Naive thymus-derived CD4-positive, alpha-beta T cell (primary cell): ENCODE results near the gene PDE3A. TPM values are rescaled to one million over a fixed set of nuclear protein-coding genes. Genes with fewer than 3 reads are reported as not detected.

ENCODE experiments used
- ATAC-seq: fragments of 150-1000 bp; cut with Tn5 transposase; 2 replicates; pipeline ENCODE4 v1.10.0; 2021; ENCODE audit warnings: mild to moderate bottlenecking, moderate library complexity
- CTCF ChIA-PET: fragments of 350-600 bp; sonication (Branson Sonifier 250); formaldehyde crosslinking; loops from one replicate; lab custom pipeline; 2021; ENCODE audit warnings: antibody characterized with exemption; lab: Charles Lee
- POLR2A ChIA-PET: fragments of 350-600 bp; sonication (Branson Sonifier 250); formaldehyde crosslinking; loops from one replicate; lab custom pipeline; 2021; ENCODE audit warnings: antibody characterized with exemption, inconsistent platforms; lab: Charles Lee
- DNase-seq, 9 donors: peaks; one replicate each; pipeline versions ENCODE4 v3.0.0 to v3.0.0-alpha.2; 2020 to 2022; ENCODE audit warnings: mixed read lengths in 1 of 9
- H3K27ac ChIP-seq: one replicate; pipeline ENCODE4 v1.7.0; 2013; ENCODE audit warnings: mild to moderate bottlenecking, low read depth, low read length, moderate library complexity
- H3K27me3 ChIP-seq, 2 donors: one replicate each; pipeline ENCODE4 v1.7.0; 2013; ENCODE audit warnings: low read length in 2 of 2, mild to moderate bottlenecking in 2 of 2, moderate library complexity in 2 of 2; ENCODE audit not compliant: control insufficient read depth in 2 of 2, insufficient read depth in 2 of 2
- H3K36me3 ChIP-seq, 3 experiments: 1 replicate in 2 of 3; 2 replicates in 1 of 3; pipeline ENCODE4 v1.7.0; 2013; ENCODE audit warnings: low read length in 3 of 3, mild to moderate bottlenecking in 3 of 3, moderate library complexity in 1 of 3; ENCODE audit not compliant: insufficient read depth in 3 of 3, control insufficient read depth in 2 of 3
- H3K4me1 ChIP-seq, 2 donors: one replicate each; pipeline ENCODE4 v1.7.0; 2013; ENCODE audit warnings: low read length in 2 of 2, mild to moderate bottlenecking in 2 of 2, moderate library complexity in 1 of 2; ENCODE audit not compliant: control insufficient read depth in 2 of 2, insufficient read depth in 2 of 2
- H3K4me3 ChIP-seq: 2 replicates; pipeline ENCODE4 v1.7.0; 2013; ENCODE audit warnings: mild to moderate bottlenecking, low read length
- H3K9me3 ChIP-seq, 3 experiments: 1 replicate in 2 of 3; 2 replicates in 1 of 3; pipeline ENCODE4 v1.7.0; 2013; ENCODE audit warnings: low read length in 3 of 3; ENCODE audit not compliant: control insufficient read depth in 2 of 3
- H3K27ac Mint-ChIP-seq, 9 donors: one replicate each; pipeline ENCODE4 v1.8.0; 2020 to 2022; ENCODE audit warnings: mixed read lengths in 9 of 9, mild to moderate bottlenecking in 8 of 9, moderate library complexity in 5 of 9, inconsistent platforms in 2 of 9
- H3K27me3 Mint-ChIP-seq, 5 donors: one replicate each; pipeline ENCODE4 v1.8.0; 2021 to 2022; ENCODE audit warnings: mixed read lengths in 5 of 5, mild to moderate bottlenecking in 1 of 5
- H3K36me3 Mint-ChIP-seq, 5 donors: one replicate each; pipeline ENCODE4 v1.8.0; 2020 to 2022; ENCODE audit warnings: mixed read lengths in 5 of 5, mild to moderate bottlenecking in 3 of 5, inconsistent platforms in 1 of 5
- H3K4me1 Mint-ChIP-seq, 7 donors: one replicate each; pipeline ENCODE4 v1.8.0; 2020 to 2022; ENCODE audit warnings: mixed read lengths in 7 of 7, mild to moderate bottlenecking in 3 of 7, inconsistent platforms in 1 of 7
- H3K4me3 Mint-ChIP-seq, 10 donors: one replicate each; pipeline ENCODE4 v1.8.0; 2020 to 2022; ENCODE audit warnings: mild to moderate bottlenecking in 10 of 10, mixed read lengths in 10 of 10, moderate library complexity in 6 of 10, inconsistent platforms in 2 of 10
- H3K9me3 Mint-ChIP-seq, 11 donors: one replicate each; pipeline ENCODE4 v1.8.0; 2020 to 2022; ENCODE audit warnings: mixed read lengths in 11 of 11, mild to moderate bottlenecking in 4 of 11, inconsistent platforms in 1 of 11, moderate library complexity in 1 of 11
- intact Hi-C, 2 donors: fragments of 100-400 bp; cut with micrococcal nuclease; formaldehyde crosslinking; loops; one replicate each; pipeline ENCODE4 v1.15.1; 2023
- polyA plus RNA-seq, 2 donors: library from polyadenylated mRNA; unstranded; fragments of 300-500 nt; fragmentation: Illumina TruSeq; gene quantifications; one replicate each; pipeline ENCODE4 v1.2.3, GENCODE V29; 2021
- total RNA-seq, 6 experiments: library from RNA in 5 of 6; stranded (reverse) in 5 of 6; gene quantifications; 1 replicate in 5 of 6; 2 replicates in 1 of 6; pipeline ENCODE4 v1.2.3 and lab custom pipeline; 2021 to 2026

PDE3A gene
- total and polyA plus RNA-seq, 7 experiments from 2014 or later = 0.42 TPM; not detected in 6

DNA sequence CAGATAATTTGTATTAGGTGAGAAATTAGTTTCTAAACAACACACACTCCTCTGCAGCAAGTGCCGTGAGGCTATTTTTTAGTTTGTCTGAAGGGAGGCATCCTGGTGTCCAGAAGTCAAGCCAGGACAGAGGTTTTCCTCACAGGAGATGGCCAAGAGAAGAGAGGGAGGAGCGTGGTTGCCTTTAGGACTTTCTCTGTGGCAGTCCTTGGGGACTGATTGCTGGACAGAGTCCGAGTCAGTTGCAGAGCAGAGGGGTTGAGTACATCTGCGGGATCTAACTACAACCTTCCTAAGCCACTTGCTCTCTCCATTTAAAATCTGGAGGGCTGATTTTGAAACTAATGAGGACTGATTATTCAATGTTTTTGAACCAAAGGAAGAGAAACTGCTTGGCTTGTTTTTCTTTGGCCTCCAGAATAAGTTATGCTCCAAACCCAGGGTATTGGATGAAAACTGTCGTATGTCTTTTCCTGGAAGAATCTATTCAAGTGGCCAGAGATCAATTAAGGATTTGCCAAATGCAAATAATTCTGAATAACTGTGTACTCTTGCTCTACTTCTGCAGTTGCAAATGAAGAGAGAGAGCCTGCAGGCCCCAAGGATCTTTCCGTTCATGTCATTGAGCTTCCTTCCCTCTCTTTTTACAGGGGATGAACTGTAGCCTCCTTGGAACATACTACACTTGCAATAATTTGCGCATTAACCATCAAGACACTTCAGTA lies 328.0 kb downstream of the PDE3A start:
- no peak for ATAC-seq
- no peaks in the 10 kb centered on the region for H3K36me3 Mint-ChIP-seq
- no peak overlapping the region for H3K27ac Mint-ChIP-seq
- no peaks in the 10 kb centered on the region for H3K4me1 ChIP-seq
- no peak for DNase-seq
- intact Hi-C loops = no loop called here
- H3K9me3 ChIP-seq = no peaks in the 10 kb centered on the region
- no peaks in the 10 kb centered on the region for H3K27me3 ChIP-seq
- no peaks in the 10 kb centered on the region for H3K27me3 Mint-ChIP-seq
- H3K4me3 Mint-ChIP-seq = no peak overlapping the region
- H3K9me3 Mint-ChIP-seq = peaks cover 0 to 7% (median 0%) of the 10 kb centered on the region in 11 donors
- peaks cover 0 to 1% (median 0%) of the 10 kb centered on the region in 7 donors for H3K4me1 Mint-ChIP-seq
- no peak overlapping the region for H3K4me3 ChIP-seq
- H3K27ac ChIP-seq = no peak overlapping the region
- CTCF ChIA-PET = no interaction called here
- POLR2A ChIA-PET = no interaction called here
- no peaks in the 10 kb centered on the region for H3K36me3 ChIP-seq

DNA sequence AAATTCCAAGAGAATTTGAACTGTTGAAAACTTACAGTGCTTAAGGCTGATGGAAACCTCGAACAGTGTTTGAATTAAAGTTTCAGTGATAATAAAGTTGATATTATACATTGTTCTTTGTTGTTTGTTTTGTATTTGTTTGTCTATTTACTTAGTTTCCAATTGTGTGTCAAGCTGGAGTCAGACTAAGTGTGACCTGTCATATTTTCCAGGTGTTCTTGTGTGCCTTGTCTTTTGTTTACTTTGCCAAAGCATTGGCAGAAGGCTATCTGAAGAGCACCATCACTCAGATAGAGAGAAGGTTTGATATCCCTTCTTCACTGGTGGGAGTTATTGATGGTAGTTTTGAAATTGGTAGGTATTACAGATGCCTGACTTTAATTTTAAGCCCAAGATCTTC lies 332.8 kb downstream of the PDE3A start:
- Mint-ChIP-seq H3K9me3 (peaks cover 0 to 5% (median 0%) of the 10 kb centered on the region in 11 donors), H3K27me3 (no peaks in the 10 kb centered on the region), H3K4me1 (no peaks in the 10 kb centered on the region), H3K4me3 (no peak overlapping the region), H3K36me3 (no peaks in the 10 kb centered on the region), H3K27ac (no peak overlapping the region)
- POLR2A ChIA-PET = no interaction called here
- CTCF ChIA-PET = no interaction called here
- no peak for DNase-seq
- intact Hi-C loops = no loop called here
- ATAC-seq = no peak
- H3K36me3 ChIP-seq = no peaks in the 10 kb centered on the region
- no peak overlapping the region for H3K27ac ChIP-seq
- no peaks in the 10 kb centered on the region for H3K4me1 ChIP-seq
- no peak overlapping the region for H3K4me3 ChIP-seq
- no peaks in the 10 kb centered on the region for H3K27me3 ChIP-seq
- H3K9me3 ChIP-seq = no peaks in the 10 kb centered on the region

GRCh38 chr12:20704860-20705259 lies 336.5 kb downstream of the PDE3A start:
- DNase-seq (no peak), ATAC-seq (no peak)
- no peak overlapping the region for H3K4me3 Mint-ChIP-seq
- no peaks in the 10 kb centered on the region for H3K4me1 Mint-ChIP-seq
- Histone ChIP-seq H3K27me3 (no peaks in the 10 kb centered on the region), H3K4me3 (no peak overlapping the region), H3K27ac (no peak overlapping the region), H3K9me3 (no peaks in the 10 kb centered on the region), H3K4me1 (no peaks in the 10 kb centered on the region), H3K36me3 (no peaks in the 10 kb centered on the region)
- no peaks in the 10 kb centered on the region for H3K36me3 Mint-ChIP-seq
- intact Hi-C loops = no loop called here
- no peaks in the 10 kb centered on the region for H3K27me3 Mint-ChIP-seq
- H3K9me3 Mint-ChIP-seq = peaks cover 0 to 5% (median 0%) of the 10 kb centered on the region in 11 donors
- ChIA-PET POLR2A (no interaction called here), CTCF (no interaction called here)
- H3K27ac Mint-ChIP-seq = no peak overlapping the region

DNA sequence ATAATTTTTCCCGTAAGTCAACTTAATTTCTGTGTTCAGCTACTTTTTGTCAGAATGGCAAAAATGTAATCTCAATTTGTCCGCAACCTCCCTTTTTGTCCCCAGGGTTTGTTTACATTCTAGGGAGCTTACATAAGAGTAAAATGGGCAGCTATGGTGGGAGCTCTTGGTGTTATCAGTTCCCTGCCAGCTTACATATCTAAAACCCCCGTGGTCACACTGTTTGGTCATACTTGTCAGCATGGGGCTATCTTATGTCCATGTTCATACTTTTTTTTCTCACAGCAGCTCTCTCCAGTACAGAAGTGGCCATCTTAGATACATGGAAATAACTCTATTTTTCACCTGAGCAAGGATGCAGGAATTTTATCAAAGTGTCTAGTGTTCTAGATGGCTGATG lies 343.5 kb downstream of the PDE3A start:
- Histone ChIP-seq H3K9me3 (no peaks in the 10 kb centered on the region), H3K4me1 (no peaks in the 10 kb centered on the region), H3K27ac (no peak overlapping the region), H3K27me3 (no peaks in the 10 kb centered on the region), H3K4me3 (no peak overlapping the region), H3K36me3 (no peaks in the 10 kb centered on the region)
- ChIA-PET POLR2A (no interaction called here), CTCF (no interaction called here)
- H3K9me3 Mint-ChIP-seq = peaks cover 0 to 6% (median 0%) of the 10 kb centered on the region in 11 donors
- H3K27ac Mint-ChIP-seq = no peak overlapping the region
- intact Hi-C loops = no loop called here
- ATAC-seq = no peak
- H3K4me1 Mint-ChIP-seq = no peaks in the 10 kb centered on the region
- no peaks in the 10 kb centered on the region for H3K27me3 Mint-ChIP-seq
- H3K4me3 Mint-ChIP-seq = no peak overlapping the region
- no peaks in the 10 kb centered on the region for H3K36me3 Mint-ChIP-seq
- DNase-seq = no peak

DNA sequence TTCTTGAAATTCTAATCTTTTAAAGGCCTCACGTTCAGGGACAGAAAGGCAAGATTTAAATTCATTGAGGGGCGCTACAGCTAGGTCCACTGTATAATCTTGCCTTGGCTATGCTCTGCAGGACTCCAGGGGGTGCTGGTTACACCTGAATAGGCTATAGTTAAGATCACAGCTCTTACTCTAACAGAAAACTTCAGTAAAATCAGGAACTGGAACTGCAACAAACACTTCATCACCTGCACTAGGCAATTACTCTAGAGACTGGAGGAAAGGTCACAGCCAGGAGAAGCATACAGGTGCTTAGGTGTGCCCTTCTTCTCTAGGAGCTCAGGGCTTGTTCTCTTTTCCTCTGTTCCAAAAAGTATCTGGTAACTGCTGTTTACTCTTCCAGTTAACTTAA lies 347.7 kb downstream of the PDE3A start:
- Histone ChIP-seq H3K4me3 (no peak overlapping the region), H3K36me3 (no peaks in the 10 kb centered on the region), H3K4me1 (no peaks in the 10 kb centered on the region), H3K27me3 (no peaks in the 10 kb centered on the region), H3K9me3 (no peaks in the 10 kb centered on the region), H3K27ac (no peak overlapping the region)
- DNase-seq (no peak), ATAC-seq (no peak)
- POLR2A ChIA-PET = no interaction called here
- intact Hi-C loops = no loop called here
- Mint-ChIP-seq H3K4me1 (no peaks in the 10 kb centered on the region), H3K36me3 (no peaks in the 10 kb centered on the region), H3K27ac (no peak overlapping the region), H3K4me3 (no peak overlapping the region), H3K27me3 (no peaks in the 10 kb centered on the region), H3K9me3 (peaks cover 0 to 9% (median 1%) of the 10 kb centered on the region in 11 donors)
- CTCF ChIA-PET = no interaction called here

- H3K4me3 ChIP-seq = no peak overlapping the region
- H3K27me3 Mint-ChIP-seq = no peaks in the 10 kb centered on the region
- ChIA-PET CTCF (no interaction called here), POLR2A (no interaction called here)
- H3K36me3 Mint-ChIP-seq = no peaks in the 10 kb centered on the region
- no peak overlapping the region for H3K4me3 Mint-ChIP-seq
- H3K36me3 ChIP-seq = no peaks in the 10 kb centered on the region
- H3K4me1 Mint-ChIP-seq = no peaks in the 10 kb centered on the region
- H3K27ac Mint-ChIP-seq = no peak overlapping the region
- H3K9me3 ChIP-seq = no peaks in the 10 kb centered on the region
- no peaks in the 10 kb centered on the region for H3K27me3 ChIP-seq
- DNase-seq (no peak), ATAC-seq (no peak)
- no peaks in the 10 kb centered on the region for H3K4me1 ChIP-seq
- no peak overlapping the region for H3K27ac ChIP-seq
- intact Hi-C loops = no loop called here
- peaks cover 0 to 9% (median 1%) of the 10 kb centered on the region in 11 donors for H3K9me3 Mint-ChIP-seq
These were observed 348.6 kb downstream of the PDE3A start for GRCh38 chr12:20716985-20717384.

GRCh38 chr12:20718294-20718693 lies 350.0 kb downstream of the PDE3A start:
- Histone ChIP-seq H3K4me1 (no peaks in the 10 kb centered on the region), H3K4me3 (no peak overlapping the region), H3K9me3 (no peaks in the 10 kb centered on the region), H3K27me3 (no peaks in the 10 kb centered on the region), H3K27ac (no peak overlapping the region), H3K36me3 (no peaks in the 10 kb centered on the region)
- H3K36me3 Mint-ChIP-seq = no peaks in the 10 kb centered on the region
- no peaks in the 10 kb centered on the region for H3K4me1 Mint-ChIP-seq
- peaks cover 0 to 6% (median 0%) of the 10 kb centered on the region in 11 donors for H3K9me3 Mint-ChIP-seq
- POLR2A ChIA-PET = no interaction called here
- CTCF ChIA-PET = no interaction called here
- no peak for DNase-seq
- H3K4me3 Mint-ChIP-seq = no peak overlapping the region
- H3K27me3 Mint-ChIP-seq = no peaks in the 10 kb centered on the region
- intact Hi-C loops = no loop called here
- ATAC-seq = no peak
- no peak overlapping the region for H3K27ac Mint-ChIP-seq
